RCC 7860 (cell line): ENCODE measurements around the gene BLOC1S1.

Source experiments
- DNase-seq: peaks from one replicate; pipeline ENCODE4 v3.0.0-alpha.2; 2015; ENCODE audit warnings: low spot score
- FAIRE-seq: peaks from 2 replicates; lab custom pipeline; 2012; peaks lifted over from hg19 to GRCh38; lab: Jason Lieb, UNC

BLOC1S1 gene

DNA sequence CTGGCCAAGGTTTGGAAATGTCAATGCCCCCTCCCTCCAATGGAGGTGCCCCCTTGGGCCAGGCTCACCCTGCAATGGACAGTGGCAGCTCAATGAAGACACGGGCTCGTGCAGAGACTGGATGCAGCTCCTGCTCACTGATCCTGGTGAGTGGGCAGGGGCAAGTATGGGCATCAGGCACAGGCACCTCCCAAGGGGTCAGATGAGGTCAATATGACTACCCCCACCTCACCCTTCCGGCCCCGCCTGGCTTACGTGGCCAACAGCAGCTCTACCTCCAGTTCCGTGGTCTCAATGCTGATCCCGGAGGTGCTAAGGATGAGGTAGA is 21.7 kb upstream of the BLOC1S1 start:
- FAIRE-seq = no peak
- DNase-seq = no peak

DNA sequence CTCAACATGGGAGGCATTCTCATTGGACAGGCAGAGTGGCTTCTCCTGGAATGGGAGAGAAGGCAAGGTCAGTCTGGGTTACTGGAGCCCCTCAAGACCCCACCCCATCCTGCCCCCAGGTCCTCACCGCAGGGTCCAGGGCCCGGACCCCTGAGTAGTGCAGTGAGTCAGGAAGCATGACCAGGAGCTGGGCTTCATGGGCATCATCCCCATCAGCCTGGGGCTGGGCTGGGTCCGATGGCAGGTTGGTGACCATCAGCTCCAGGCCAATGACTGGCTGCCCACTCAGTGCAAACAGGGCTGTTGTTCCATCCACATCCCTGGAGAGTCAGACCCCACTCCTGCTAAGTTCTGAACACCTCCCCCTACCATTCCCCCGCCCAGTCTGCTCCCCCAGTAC is 21.2 kb upstream of the BLOC1S1 start:
- no peak for FAIRE-seq
- no peak for DNase-seq

DNA sequence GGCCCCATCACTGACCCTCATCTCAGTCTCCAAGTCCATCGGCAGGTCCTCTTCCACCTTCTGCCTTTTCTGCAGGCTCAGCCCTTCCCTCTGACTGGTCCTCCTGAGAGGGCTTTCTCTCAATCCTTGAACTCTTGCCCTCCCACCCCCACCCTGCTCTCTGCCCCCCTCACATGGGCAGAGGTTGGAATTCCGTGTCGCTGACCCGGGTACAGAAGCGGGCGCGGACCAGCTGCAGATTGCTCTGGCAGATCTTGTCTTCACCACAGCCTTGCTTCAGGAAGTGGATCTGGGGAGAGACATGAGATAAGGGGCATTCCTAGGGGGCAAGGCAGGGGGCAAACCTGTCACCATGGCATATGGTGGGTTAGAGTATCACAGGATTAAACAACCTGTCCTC is 20.5 kb upstream of the BLOC1S1 start:
- FAIRE-seq = no peak
- no peak for DNase-seq

DNA sequence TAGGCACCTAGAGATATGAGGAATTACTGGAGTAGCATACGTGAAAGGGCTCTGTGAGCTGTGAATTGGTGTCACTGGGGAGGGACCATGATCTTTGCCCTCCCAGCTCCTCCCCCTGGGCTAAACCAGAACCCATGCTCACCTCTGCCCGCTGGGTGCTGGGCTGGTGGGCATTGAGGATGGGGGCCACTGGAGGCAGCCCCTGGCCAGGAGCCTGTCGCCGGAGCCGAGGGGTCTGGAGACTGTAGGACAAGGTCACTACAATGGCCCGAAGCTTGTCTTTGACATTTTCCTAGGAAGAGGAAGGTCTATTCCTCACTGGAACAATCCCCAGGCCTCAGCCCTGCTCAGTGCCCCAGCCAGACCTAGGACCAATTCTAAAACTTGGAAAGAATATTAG is 19.7 kb upstream of the BLOC1S1 start:
- no peak for FAIRE-seq
- no peak for DNase-seq

DNA sequence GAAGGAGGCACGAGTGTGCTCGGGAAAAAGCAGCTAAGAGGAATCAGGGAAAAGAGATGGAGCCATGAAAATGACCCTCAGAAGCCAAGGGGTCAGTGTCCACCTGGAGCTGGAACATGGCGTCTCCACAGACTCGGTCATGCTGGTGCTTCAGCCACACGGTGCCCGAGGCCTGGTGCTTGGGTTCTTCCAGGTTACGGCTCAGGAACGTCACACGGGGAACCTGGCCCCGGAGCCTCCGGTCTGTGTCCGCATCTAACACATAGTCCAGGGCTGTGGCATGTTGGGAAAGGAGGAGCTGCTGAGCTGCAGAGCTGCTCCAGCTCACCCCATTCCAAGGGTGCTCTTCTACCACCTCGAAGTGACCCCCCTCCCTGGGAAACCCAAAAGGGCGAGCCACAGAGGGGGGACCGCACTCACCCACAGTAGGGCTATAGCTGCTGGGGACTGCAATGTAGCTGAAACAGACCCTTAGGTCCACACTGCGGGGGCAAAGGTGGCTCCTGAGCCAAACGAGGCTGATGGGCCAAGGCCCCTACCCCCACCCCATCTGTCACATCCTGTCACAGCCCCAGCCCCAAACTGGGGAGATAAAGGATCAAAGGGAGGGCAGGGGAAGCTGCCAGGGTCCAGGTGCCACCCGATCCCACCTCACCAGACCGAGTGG is 18.9 kb upstream of the BLOC1S1 start:
- FAIRE-seq = no peak
- no peak for DNase-seq

DNA sequence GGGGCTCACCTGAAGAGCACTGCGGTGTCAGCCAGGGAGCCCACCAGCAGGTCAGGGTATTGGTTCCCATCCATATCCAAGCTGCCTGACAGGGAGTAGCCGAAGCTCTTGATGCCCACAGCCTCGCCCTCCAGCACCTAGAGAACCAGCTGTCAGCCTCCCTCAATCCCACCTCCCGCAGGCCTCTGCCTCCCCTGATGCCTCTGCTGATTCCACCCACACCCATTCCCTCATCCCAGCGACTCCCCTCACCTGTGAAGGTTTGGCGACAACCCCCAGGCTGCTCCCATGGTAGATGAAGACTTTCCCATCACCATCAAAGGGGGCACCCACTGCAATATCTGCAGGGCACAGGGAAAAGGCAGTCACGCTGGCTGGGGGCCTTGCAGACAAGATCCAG is 18.2 kb upstream of the BLOC1S1 start:
- DNase-seq (no peak), FAIRE-seq (no peak)

DNA sequence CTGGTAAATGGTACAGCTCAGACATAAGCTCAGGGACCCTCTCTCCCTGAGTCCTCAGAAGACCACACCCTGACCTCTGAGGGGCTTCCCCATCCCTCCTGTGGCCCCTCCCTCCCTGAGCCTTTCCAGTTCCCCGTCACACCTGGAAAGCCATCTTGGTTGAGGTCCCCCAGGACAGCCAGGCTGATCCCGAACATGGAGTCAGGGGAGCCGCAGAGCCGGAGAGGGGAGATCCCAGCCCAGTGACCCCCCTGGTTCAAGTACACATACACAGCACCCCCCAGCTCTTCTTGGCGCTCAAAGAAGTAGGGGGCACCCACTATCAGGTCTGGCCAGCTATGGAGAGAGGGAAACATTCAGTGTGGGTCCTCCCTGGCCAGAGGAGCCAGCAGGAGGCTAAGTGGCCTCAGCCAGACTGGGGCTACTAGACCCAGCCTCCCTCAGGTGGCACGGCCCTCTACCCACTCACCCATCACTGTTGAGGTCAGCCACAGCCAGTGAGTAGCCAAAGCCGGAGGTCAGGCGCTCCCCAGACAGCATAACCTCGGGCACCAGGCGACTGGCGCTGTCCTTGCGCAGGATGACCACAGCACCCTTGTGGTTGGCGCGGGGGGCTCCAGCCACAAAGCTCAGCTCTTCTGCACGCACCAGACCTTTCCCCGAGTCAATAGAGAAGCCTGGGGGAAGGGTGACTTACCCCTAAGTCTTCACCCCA is 17.4 kb upstream of the BLOC1S1 start:
- DNase-seq (no peak), FAIRE-seq (no peak)

DNA sequence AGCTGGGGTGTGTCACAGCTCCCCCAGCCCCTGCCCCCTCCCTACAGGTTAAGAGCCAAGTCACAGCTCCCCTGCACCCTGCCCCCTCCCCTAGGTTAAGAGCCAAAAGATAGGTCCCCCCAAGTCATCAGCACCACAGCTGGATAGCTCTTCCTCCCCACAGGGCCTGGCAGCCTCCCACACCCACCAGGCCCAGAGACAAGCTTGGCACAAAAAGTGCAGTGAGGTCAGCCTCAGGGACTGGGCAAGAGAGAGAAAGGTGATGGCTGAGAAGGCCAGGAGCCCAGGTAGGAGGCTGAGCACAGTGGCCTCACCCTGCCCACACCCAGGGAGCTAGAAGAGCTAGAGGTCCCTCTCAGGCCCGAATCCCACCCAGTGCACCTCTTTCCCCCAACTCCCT is 16.9 kb upstream of the BLOC1S1 start:
- no peak for FAIRE-seq
- DNase-seq = no peak

DNA sequence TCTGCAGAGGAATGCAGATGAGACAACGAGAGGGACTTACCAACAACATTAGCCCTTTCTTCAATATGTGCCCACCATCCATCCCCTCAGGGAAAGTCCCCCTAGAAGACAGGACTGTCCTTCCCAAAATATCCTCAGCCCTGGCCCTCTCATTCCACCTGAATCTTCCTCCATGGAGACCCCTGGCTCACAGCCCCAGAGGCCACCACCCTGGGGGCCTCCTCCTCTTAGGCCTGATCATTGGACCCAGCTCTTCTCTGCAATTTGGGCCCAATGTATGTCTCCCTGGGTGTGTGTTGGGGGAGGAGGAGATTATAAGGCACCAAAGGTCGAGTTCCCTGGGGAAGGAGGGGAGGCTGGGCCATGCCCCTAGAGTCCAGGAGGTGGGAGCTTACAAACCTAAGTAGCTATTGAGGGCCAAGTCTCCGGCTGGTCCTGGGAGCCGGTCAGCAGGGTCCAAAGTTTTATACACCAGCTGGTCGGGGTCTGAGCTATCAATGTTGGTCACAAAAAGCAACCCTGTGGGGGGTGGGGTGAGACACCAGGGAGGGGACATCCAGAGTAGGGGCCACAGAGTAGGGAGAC is 16.3 kb upstream of the BLOC1S1 start:
- FAIRE-seq (no peak), DNase-seq (no peak)

DNA sequence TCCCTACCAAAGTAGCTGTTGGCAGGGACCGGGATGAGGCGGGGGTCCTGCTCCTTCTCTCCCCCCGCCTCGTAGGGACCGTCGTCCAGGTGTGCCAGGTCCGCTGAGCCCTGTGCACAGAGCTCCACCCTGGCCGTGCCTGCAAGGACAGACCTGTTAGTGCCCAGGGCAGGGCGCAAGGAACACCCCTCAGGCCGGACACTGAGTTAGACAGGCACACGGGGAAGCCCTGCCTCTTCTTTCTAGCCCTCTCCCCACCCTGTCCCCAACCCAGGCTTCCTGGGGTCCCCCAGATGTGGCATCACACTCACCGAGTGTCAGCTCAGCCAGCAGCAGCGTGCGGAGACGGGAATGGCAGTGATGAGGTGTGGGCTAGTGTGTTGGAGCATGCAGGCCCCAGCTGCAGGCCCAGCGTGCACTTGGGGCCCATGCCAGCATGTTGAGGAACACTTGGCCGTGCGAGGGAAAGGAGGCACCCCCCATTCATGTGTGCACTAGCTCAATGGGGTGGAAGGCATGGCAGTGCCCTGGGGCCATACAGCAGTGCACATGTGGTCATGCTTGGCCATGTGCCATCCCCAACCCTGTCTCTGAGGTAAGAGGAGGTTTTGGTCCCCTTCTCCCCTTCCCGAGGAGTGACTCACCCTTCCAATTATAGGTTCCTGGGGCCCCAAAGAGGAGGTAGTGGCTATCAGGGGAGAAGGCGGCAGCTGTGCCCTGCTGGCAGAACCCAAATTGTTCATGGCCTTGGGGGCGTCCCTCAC is 15.4 kb upstream of the BLOC1S1 start:
- FAIRE-seq = no peak
- no peak for DNase-seq

DNA sequence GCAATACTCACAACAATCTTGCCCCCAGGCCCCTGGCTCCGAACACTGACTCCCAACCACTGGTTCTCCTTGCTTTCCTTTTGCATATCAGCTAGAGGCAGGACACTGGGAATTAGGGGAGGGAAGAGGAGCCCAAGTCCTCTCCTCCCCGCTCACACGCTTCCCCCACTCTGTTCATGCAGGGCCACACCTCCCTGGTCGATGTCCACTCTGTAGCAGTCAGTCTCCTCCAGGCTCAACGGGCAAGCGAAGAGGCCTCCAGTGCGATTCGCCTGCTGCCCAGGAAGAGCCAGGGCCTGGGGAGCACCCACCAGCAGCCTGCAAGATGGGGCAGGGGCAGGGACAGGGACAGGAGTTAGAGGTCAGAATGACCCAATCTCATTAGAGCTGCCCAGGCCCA is 13.0 kb upstream of the BLOC1S1 start:
- no peak for DNase-seq
- FAIRE-seq = no peak

DNA sequence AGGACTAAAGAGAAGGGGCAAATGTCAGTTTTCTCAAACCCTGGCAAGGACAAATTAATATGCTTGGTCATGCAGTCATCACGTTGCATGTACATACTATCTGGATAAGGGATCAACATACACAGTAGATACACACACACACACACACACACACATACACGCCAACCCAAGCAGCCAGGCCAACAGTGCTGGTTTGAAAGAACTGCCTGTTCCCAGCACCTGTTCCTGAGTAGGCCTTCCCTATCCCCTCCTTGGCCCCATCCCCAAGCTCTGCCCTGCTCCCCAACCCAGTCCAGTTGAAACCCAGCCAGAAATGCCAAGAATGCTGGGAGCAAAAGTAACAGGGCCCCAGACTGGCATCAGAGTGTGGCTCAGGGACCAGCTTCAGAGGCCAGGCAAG is 12.6 kb upstream of the BLOC1S1 start:
- DNase-seq = no peak
- FAIRE-seq = no peak

DNA sequence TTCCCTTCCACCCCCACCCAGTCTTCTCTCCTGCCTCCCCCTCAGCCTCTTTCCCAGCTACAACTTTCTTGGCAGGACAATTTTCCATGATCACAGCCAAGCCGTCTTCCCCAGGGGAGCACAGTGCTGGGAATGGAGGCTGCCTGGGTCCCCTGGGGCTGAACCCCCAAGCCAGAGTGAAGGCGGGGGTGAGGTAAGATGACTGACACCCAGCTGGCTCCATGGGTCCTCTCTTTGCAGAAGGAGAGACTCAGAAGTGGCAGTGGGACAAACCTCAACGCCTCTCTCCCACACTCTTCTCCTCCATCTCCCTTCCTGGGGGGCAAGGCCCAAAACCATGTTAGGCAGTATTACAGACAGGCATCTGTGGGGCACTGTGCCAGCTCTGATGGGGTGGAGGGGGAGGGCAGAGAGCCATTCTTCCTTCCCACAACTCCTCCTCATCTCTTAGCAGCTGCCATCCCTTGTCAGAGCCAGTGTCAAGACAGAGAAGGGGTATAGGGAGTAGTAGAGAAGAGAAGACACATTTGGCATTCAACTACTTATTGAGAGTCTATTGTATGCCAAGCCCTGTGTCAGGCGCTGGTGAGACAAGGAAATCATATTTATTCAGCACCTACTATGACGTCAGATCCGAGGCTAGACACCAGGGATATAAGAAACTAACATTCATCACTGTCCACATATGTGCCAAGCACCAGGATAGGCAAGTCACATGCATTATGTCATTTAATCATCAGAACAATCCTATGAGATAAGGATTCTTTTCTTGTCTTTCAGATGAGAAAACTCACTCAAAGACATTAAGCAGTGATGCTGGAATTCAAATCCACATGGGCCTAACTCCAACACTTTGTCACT is 11.7 kb upstream of the BLOC1S1 start:
- FAIRE-seq (no peak), DNase-seq (no peak)

DNA sequence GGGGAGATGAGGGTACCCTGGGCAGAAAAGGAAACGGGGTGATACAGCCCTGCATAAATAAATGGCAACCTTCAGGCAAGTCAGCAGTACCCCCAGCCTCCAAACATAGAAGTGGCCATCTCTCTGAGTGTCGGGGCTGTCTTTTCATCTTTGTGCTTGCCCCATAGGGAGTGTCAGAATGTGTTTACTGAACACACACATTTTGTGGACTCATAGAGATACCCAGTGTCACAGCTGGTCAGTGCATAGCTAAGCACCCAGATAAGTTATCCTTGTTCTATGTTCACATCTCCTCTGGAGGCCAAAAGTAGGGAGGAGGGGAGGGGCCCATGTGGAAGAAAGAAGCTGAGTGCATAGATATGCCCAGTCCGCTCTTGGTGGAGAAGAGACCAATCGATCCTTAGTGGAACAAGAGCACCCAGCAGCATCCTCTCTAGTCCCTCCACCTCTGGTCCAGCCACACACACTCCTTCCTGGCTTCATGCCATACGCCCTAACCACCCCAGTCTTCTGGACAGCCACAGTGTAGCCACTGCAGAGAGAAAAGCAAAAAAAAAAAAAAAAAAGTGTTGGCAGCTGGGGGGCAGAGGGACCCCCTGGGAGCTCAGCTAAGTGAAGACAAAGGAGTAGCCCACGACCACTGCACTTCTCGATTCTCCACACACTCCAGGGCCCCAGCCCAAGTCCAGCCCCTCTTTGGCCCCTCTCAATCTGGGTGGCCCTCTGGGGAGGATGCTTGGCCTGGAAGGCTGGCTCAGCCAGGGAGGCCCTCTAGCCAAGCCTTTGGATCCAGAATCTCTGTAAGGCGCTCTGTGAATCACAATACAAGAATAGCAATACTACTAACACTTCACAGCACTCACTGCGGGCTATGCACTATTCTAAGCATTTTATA is 10.8 kb upstream of the BLOC1S1 start:
- FAIRE-seq (no peak), DNase-seq (no peak)

DNA sequence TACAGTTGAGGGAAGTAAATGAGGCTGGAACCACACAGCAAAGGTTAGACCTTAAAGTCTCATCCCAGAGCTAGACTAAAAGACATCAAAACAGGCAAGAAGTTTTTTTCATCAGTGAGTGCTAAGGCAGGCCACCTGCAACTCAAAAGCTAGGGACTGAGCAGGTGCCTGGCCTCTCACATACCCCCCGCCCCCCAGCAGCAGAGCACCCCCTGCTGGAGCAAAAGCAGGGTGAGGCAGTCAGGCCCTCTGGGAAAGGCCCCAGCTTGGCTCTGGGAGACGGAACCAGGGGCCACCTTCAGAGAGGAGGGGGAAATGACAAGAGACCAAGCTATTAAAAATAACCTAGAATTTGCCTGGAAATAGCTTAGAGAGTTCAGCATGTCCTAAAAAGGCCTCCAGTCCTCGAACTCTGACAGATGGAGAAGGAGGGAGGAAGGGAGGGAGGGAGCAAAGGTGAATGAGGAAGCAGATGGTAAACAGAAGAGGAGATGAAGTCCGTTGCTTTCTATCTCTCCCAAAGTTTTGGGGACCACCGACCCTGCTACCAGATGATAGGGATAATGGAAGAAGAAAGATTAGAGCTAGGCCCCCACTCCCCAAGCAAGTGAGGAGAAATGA is 10.0 kb upstream of the BLOC1S1 start:
- DNase-seq (no peak), FAIRE-seq (no peak)

DNA sequence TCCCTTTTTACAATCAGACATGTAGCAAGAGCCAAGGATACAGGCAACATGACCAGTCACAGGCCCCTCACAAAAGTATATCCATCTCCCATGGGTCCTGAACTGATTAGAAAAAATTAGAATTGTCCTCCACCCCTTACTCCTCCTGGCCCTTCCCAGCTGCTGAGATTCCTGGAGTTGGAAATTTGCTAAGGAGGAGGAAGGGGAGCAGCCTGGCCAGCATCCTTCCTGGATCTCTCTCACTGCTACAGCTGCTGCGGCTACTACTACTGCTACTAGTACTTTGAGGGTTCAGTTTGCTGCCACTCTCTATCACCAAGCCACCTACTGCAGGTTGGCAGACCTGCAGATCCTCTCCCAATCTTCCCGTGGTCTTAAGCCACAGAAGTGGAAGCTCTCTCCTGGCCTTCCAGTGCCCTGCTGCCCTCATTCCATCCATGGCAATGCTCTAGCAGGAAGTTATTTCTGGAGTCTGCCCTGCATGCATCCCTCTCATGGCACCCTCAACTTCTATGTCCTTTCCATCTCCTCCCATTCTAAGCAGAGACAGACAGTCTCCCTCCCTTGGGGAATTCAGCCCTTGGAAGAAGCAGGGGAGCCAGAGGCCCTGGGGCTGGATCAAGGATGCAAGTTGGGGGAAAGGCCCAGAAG is 9.2 kb upstream of the BLOC1S1 start:
- DNase-seq (no peak), FAIRE-seq (no peak)

DNA sequence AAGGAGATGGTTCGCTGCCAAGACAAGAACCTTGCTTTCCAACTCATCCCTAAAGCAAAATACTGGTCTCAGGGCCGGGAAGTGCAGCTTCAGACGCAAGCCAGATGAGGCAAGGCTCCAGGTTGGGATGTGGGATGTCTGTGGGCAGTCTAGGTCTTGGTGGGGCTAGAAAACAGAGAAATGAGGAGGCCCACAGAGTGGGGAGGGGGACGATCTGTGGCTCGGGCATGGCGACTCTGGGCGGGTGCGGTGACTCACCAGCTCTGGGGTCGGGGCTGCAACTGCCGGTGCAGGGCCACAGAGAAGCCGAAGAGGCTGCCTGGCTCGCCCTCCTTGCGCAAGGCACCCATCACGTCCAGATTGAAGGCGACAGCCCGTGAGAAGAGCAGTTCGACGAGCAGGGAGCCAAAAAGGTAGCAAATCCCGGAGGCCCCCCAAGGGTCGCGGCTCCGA is 8.6 kb upstream of the BLOC1S1 start:
- DNase-seq (no peak), FAIRE-seq (no peak)

DNA sequence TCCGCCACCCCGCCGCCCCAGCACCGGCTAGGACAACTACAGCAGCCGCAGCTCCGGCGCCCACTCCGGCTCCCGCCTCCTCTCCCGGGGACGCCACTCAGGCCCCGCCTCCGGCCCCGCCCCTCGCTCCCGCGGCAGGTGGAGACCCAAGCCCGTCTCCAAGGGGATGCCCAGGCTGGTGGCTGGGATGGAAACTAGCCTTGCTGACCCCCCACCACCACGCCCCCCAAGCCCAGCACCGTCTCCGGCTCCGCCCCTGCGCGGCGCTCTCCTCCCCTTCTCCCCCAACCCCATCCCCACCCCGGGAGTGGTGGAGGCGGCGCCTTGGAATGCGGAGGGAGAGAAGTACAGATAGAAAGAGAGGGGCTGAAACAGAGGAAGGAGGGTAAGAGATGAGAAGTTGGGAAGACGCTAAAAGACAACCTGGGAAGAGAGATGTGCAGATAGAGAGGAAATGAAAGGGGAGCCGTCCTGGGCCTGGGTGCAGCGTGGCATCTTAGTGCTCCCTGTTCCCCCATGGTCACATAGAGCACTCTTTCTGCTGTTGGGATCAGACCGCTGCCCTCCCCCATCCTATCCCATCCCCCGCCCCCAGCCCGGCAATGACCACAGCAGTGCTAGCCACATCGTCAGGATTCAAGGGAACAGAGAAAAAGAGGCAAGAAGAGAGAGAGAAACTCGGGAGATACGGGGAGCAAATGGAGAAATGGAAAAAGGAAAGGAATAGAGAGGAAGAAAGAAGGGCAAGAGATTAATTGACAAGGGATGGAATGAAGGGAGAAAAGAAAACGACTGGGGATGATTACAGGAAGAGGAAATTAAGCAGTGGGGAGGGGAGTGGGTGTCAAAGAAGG is 7.8 kb upstream of the BLOC1S1 start, which contains the start of gene ITGA7:
Gene ITGA7 (minus strand): TSS at position 64 of the 854 bp plus-strand sequence. CDS start 222 bp downstream, outside the sequence.
- no peak for DNase-seq
- no peak for FAIRE-seq
